GM18909 (cell line): ENCODE results near the gene FAM13C.

ENCODE experiments used
- ATAC-seq: cut with Tn5 transposase; IDR thresholded peaks from one replicate; pipeline ENCODE4 v1.9.1; 2021; ENCODE audit warnings: mild to moderate bottlenecking; ENCODE audit not compliant: unreplicated experiment, poor library complexity

FAM13C gene

GRCh38 chr10:59320355-59320754 lies 42.0 kb downstream of the FAM13C start:
- no peak for ATAC-seq

GRCh38 chr10:59319854-59320253 lies 42.5 kb downstream of the FAM13C start:
- no peak for ATAC-seq

- no peak for ATAC-seq
These were observed 45.3 kb downstream of the FAM13C start for GRCh38 chr10:59317066-59317465.

- ATAC-seq = no peak
These were observed 46.9 kb downstream of the FAM13C start for GRCh38 chr10:59315465-59315864.

- no peak for ATAC-seq
These were observed 48.1 kb downstream of the FAM13C start for GRCh38 chr10:59314268-59314667.

GRCh38 chr10:59312247-59312646 lies 50.1 kb downstream of the FAM13C start:
- no peak for ATAC-seq

- no peak for ATAC-seq
These were observed 51.3 kb downstream of the FAM13C start for GRCh38 chr10:59311025-59311424.

GRCh38 chr10:59310324-59310914 lies 51.9 kb downstream of the FAM13C start:
- no peak for ATAC-seq

- no peak for ATAC-seq
These were observed 57.7 kb downstream of the FAM13C start for GRCh38 chr10:59304521-59305097.

GRCh38 chr10:59303018-59303417 lies 59.3 kb downstream of the FAM13C start:
- no peak for ATAC-seq

GRCh38 chr10:59302381-59302780 lies 60.0 kb downstream of the FAM13C start:
- ATAC-seq = no peak

GRCh38 chr10:59301067-59301754 lies 61.1 kb downstream of the FAM13C start:
- no peak for ATAC-seq

GRCh38 chr10:59300386-59300785 lies 62.0 kb downstream of the FAM13C start:
- ATAC-seq = no peak

- no peak for ATAC-seq
These were observed 62.4 kb downstream of the FAM13C start for GRCh38 chr10:59299933-59300332.

- ATAC-seq = no peak
These were observed 71.9 kb downstream of the FAM13C start for GRCh38 chr10:59290448-59290847.

GRCh38 chr10:59289853-59290252 lies 72.5 kb downstream of the FAM13C start:
- ATAC-seq = no peak

GRCh38 chr10:59287587-59288255 lies 74.6 kb downstream of the FAM13C start:
- no peak for ATAC-seq

GRCh38 chr10:59285848-59286247 lies 76.5 kb downstream of the FAM13C start:
- no peak for ATAC-seq

GRCh38 chr10:59285073-59285472 lies 77.3 kb downstream of the FAM13C start:
- no peak for ATAC-seq

- ATAC-seq = no peak
These were observed 78.0 kb downstream of the FAM13C start for GRCh38 chr10:59284118-59284975.
